Liver (tissue), 9 donors: ENCODE data around the gene CYBA. TPM values are rescaled to one million over a fixed set of nuclear protein-coding genes. Genes with fewer than 3 reads are reported as not detected.

Experiments used
- DNase-seq: peaks from one replicate; pipeline ENCODE4 v3.0.0-alpha.2; 2017; ENCODE audit warnings: low spot score
- H3K27ac ChIP-seq, 2 donors: one replicate each; pipeline ENCODE4 v1.7.0; 2013; ENCODE audit warnings: inconsistent platforms in 2 of 2, low read length in 2 of 2, control low read depth in 1 of 2, low read depth in 1 of 2, mild to moderate bottlenecking in 1 of 2
- H3K27me3 ChIP-seq, 4 donors: one replicate each; pipeline versions ENCODE4 v1.6.1 to v1.7.0; 2013; ENCODE audit warnings: low read length in 3 of 4, inconsistent platforms in 1 of 4, mild to moderate bottlenecking in 1 of 4, moderate library complexity in 1 of 4; ENCODE audit not compliant: control insufficient read depth in 4 of 4, insufficient read depth in 4 of 4
- H3K36me3 ChIP-seq, 4 donors: one replicate each; pipeline versions ENCODE4 v1.6.1 to v1.7.0; 2013; ENCODE audit warnings: low read length in 3 of 4, mild to moderate bottlenecking in 3 of 4, low read depth in 1 of 4, moderate library complexity in 1 of 4; ENCODE audit not compliant: control insufficient read depth in 4 of 4, insufficient read depth in 3 of 4
- H3K4me1 ChIP-seq, 4 donors: one replicate each; pipeline versions ENCODE4 v1.6.1 to v1.7.0; 2013; ENCODE audit warnings: low read length in 3 of 4, mild to moderate bottlenecking in 3 of 4, moderate library complexity in 1 of 4; ENCODE audit not compliant: control insufficient read depth in 4 of 4, insufficient read depth in 4 of 4
- H3K4me3 ChIP-seq, 3 donors: one replicate each; pipeline versions ENCODE4 v1.6.1 to v1.7.0; 2013; ENCODE audit warnings: low read length in 3 of 3, control low read depth in 1 of 3, low read depth in 1 of 3, mild to moderate bottlenecking in 1 of 3
- H3K9ac ChIP-seq, 2 donors: one replicate each; pipeline ENCODE4 v1.7.0; 2013; ENCODE audit warnings: low read length in 2 of 2, mild to moderate bottlenecking in 2 of 2, moderate library complexity in 2 of 2, control low read depth in 1 of 2, low read depth in 1 of 2
- H3K9me3 ChIP-seq, 4 donors: one replicate each; pipeline versions ENCODE4 v1.6.1 to v1.7.0; 2013; ENCODE audit warnings: low read length in 3 of 4; ENCODE audit not compliant: control insufficient read depth in 4 of 4
- EGR1 ChIP-seq, 2 donors: IDR thresholded peaks; 2 replicates each; pipeline ENCODE4 v1.6.1; 2016 to 2018; ENCODE audit warnings: antibody characterized with exemption in 2 of 2, low read depth in 2 of 2
- FOXA1 ChIP-seq: IDR thresholded peaks from 2 replicates; pipeline ENCODE4 v1.6.1; 2016; ENCODE audit warnings: antibody characterized with exemption
- FOXA2 ChIP-seq: IDR thresholded peaks from 2 replicates; pipeline ENCODE4 v1.6.1; 2016; ENCODE audit warnings: antibody characterized with exemption
- GABPA ChIP-seq, 2 donors: IDR thresholded peaks in 1 of 2; conservative IDR thresholded peaks in 1 of 2; 2 replicates each; pipeline ENCODE4 v1.6.1; 2016; ENCODE audit warnings: antibody characterized with exemption in 2 of 2, mild to moderate bottlenecking in 1 of 2, moderate library complexity in 1 of 2
- HNF4A ChIP-seq, 2 donors: conservative IDR thresholded peaks; 2 replicates each; pipeline ENCODE4 v1.6.1; 2016; ENCODE audit warnings: antibody characterized with exemption in 2 of 2, mild to moderate bottlenecking in 2 of 2
- HNF4G ChIP-seq: IDR thresholded peaks from 2 replicates; pipeline ENCODE4 v1.6.1; 2016; ENCODE audit warnings: antibody characterized with exemption
- JUND ChIP-seq, 2 donors: IDR thresholded peaks; 2 replicates each; pipeline ENCODE4 v1.6.1; 2016; ENCODE audit warnings: antibody characterized with exemption in 2 of 2
- NR2F2 ChIP-seq: IDR thresholded peaks from 2 replicates; pipeline ENCODE4 v1.6.1; 2016; ENCODE audit warnings: antibody characterized with exemption
- RAD21 ChIP-seq, 2 donors: IDR thresholded peaks; 2 replicates each; pipeline ENCODE4 v1.6.1; 2016; ENCODE audit warnings: antibody characterized with exemption in 2 of 2, mild to moderate bottlenecking in 2 of 2
- RXRA ChIP-seq, 2 donors: IDR thresholded peaks; 2 replicates each; pipeline ENCODE4 v1.6.1; 2017 to 2018; ENCODE audit warnings: antibody characterized with exemption in 2 of 2, mild to moderate bottlenecking in 1 of 2
- SP1 ChIP-seq: IDR thresholded peaks from 2 replicates; pipeline ENCODE4 v1.6.1; 2018; ENCODE audit warnings: antibody characterized with exemption, mild to moderate bottlenecking
- TAF1 ChIP-seq: conservative IDR thresholded peaks from 2 replicates; pipeline ENCODE4 v1.6.1; 2016; ENCODE audit warnings: antibody characterized with exemption, mild to moderate bottlenecking
- YY1 ChIP-seq: IDR thresholded peaks from 2 replicates; pipeline ENCODE4 v1.6.1; 2016; ENCODE audit warnings: antibody characterized with exemption, mild to moderate bottlenecking
- WGBS: extraction: QIAGEN DNeasy Blood & Tissue Kit; methylation state at CpG from one replicate; pipeline ENCODE4 v1.1.7; 2013; 5-methylcytosine and 5-hydroxymethylcytosine counted together
- polyA plus RNA-seq, 2 donors: library from polyadenylated mRNA; stranded (reverse) in 1 of 2; unstranded in 1 of 2; fragments of 200-250 nt in 1 of 2; fragments of >200 nt in 1 of 2; fragmentation: Nextera tagmentation in 1 of 2; extraction: Ambion mirVana in 1 of 2; gene quantifications; one replicate each; pipeline versions ENCODE4 v1.2.1 to v1.2.3, GENCODE V29; 2013 to 2015
- total RNA-seq, 2 donors: library from RNA; depleted of rRNA; stranded (reverse); fragments of >200 nt; gene quantifications; one replicate each; pipeline ENCODE4 v1.2.3, GENCODE V29; 2014
- TF ChIP-seq, protein P1 (sequence below): IDR thresholded peaks from 2 replicates; pipeline ENCODE4 v1.6.1; 2016; ENCODE audit warnings: antibody characterized with exemption
- TF ChIP-seq, protein P2 (sequence below): IDR thresholded peaks from 2 replicates; pipeline ENCODE4 v1.6.1; 2016; ENCODE audit warnings: antibody characterized with exemption
- TF ChIP-seq, protein P3 (sequence below): IDR thresholded peaks from 2 replicates; pipeline ENCODE4 v1.6.1; 2016; ENCODE audit warnings: antibody characterized with exemption
- TF ChIP-seq, protein P4 (sequence below): IDR thresholded peaks from 2 replicates; pipeline ENCODE4 v1.6.1; 2016; ENCODE audit warnings: antibody characterized with exemption, mild to moderate bottlenecking
- TF ChIP-seq, protein P5 (sequence below): fragments of 150-350 bp; IDR thresholded peaks from 2 replicates; pipeline ENCODE4 v1.5.1; 2017; ENCODE audit warnings: improper control_type of control experiment, low read depth, low read length; ENCODE audit not compliant: missing input control
- donor health status: healthy.
- donor health status: healthy.
- donor health status: healthy.
- donor health status: healthy.
- donor health status: healthy.

CYBA gene
- total and polyA plus RNA-seq, 4 donors, result 39.0 to 217 (median 52.6) TPM

DNA sequence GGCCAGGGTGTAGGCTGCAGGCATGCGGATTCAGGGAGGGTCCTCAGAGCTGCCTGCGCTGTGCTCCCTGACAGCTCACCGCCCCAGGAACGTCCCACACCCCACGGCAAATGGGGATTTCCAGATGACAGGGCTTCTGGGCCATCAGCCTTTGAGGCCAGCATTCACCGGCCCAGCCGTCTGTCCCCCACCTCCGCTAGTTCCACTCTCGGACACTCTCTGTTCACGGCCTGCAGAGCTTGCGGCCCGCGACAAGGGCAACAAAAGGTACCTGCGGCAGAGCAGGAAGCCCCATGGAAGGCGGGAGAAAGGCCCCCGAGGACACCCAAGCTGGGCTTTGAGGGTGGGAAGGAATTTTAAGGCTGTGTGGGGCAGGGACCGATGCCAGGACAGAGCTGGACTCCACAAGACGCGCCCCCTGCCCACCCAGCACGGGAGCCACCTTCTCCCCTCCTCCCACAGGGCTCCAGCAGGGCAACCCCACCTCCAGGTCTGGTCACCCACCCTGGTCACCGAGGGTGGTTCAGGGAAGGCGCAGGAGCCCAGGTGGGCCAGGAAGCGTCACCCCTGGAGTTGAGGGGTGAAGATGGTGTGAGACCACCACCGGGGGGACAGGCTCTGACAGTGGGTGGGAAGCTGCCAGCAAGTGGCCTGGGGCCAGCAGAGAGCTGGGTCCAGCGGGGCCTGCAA, 5.6 kb upstream of the CYBA start (continued):
- TF ChIP-seq, protein P1, sequence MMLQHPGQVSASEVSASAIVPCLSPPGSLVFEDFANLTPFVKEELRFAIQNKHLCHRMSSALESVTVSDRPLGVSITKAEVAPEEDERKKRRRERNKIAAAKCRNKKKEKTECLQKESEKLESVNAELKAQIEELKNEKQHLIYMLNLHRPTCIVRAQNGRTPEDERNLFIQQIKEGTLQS, result no peak
- no peak for TF ChIP-seq EGR1 (IDR thresholded peaks at IDR 0.05; ENCODE audit: low read depth in 2 of 2)
- no peak for TF ChIP-seq JUND (IDR thresholded peaks at IDR 0.05)
- no peak for TF ChIP-seq GABPA (IDR thresholded peaks at IDR 0.05 in 1 of 2, conservative IDR thresholded peaks at IDR 0.05 in 1 of 2)
- TF ChIP-seq, protein P2, sequence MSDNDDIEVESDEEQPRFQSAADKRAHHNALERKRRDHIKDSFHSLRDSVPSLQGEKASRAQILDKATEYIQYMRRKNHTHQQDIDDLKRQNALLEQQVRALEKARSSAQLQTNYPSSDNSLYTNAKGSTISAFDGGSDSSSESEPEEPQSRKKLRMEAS, result no peak
- no peak for TF ChIP-seq HNF4G
- no peak for TF ChIP-seq RAD21 (IDR thresholded peaks at IDR 0.05)
- TF ChIP-seq TAF1, result no peak
- no peak for TF ChIP-seq HNF4A (conservative IDR thresholded peaks at IDR 0.05)
- no peak for TF ChIP-seq NR2F2

DNA sequence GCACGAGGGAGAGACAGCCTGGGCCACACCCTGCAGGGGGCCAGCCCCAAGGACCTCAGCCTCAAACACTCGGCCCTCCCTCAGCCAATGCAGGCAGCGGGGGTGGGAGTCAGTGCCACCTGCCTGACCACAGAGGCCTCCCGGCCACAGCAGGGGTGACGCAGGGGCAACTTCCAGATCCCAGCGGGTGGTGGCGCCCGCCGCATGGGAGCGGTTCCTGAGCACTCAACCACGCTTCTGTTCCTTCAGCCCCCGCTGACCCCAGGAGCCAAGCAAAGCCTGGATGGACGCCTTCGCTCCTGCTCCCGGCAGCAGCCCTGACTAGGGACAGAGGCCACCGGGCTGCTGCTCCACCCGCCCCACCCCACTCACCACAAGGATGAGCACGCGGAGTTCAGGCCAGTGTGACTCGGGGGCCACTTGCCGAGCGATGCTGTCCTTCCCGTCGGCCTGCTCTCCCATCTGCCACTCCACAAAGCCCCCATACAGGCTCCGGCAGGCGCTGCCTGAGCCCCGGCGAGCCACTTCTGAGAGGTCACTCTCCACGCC, 5.0 kb upstream of the CYBA start:
- Histone ChIP-seq H3K27ac (no peak overlapping the region), H3K4me1 (peaks cover 0 to 3% (median 0%) of the 10 kb centered on the region in 4 donors), H3K9me3 (no peaks in the 10 kb centered on the region), H3K9ac (no peak overlapping the region), H3K4me3 (no peak overlapping the region), H3K36me3 (peaks cover 9 to 40% (median 22%) of the 10 kb centered on the region in 4 donors), H3K27me3 (no peaks in the 10 kb centered on the region)
- WGBS, result 94% methylated on average over 29 of the region's 29 CpGs
- DNase-seq, result no peak
- TF ChIP-seq FOXA2, result no peak

DNA sequence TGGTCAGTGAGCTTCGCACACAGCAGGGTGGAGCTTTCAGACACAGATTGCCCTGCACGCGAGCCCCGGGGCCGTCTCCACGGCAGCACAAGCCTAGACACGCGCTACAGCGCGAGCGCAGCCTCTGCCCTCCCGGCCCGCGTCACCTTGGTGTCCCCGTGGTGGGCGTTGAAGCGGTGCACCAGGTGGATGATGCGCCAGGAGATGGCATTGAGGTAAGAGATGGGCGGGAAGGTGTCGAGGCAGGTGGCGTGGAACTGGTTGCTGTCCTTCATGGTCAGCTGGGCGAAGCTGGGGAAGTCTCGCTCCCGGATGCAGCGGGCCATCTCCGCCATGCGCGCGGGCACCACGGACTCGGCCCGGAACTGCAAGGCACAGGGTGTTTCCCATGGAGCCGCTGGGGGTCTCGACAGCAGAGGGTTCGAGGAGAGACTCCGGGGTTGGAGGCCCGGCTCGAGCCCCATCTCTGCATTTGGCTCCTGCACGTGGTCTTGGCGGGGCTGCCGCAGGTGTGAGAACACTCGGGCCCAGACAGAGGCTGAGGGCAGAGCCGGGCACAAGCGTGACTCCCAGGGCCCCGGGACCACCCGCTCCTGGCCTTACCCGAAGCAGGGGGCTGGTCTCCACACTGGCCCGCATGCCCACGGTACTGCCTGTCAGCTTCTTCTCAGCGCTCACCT, 4.3 kb upstream of the CYBA start:
- DNase-seq, result no peak
- peaks cover 9 to 40% (median 22%) of the 10 kb centered on the region in 4 donors for H3K36me3 ChIP-seq
- no peak overlapping the region for H3K27ac ChIP-seq
- TF ChIP-seq RAD21 (IDR thresholded peaks at IDR 0.05) (no peak), HNF4G (no peak), GABPA (IDR thresholded peaks at IDR 0.05 in 1 of 2, conservative IDR thresholded peaks at IDR 0.05 in 1 of 2) (no peak), JUND (IDR thresholded peaks at IDR 0.05) (no peak), YY1 (no peak), EGR1 (IDR thresholded peaks at IDR 0.05; ENCODE audit: low read depth in 2 of 2) (no peak), TAF1 (no peak), FOXA1 (no peak), HNF4A (conservative IDR thresholded peaks at IDR 0.05) (no peak), SP1 (no peak), FOXA2 (no peak), RXRA (IDR thresholded peaks at IDR 0.05) (no peak), NR2F2 (no peak)
- TF ChIP-seq, protein P1, result no peak
- TF ChIP-seq, protein P3, sequence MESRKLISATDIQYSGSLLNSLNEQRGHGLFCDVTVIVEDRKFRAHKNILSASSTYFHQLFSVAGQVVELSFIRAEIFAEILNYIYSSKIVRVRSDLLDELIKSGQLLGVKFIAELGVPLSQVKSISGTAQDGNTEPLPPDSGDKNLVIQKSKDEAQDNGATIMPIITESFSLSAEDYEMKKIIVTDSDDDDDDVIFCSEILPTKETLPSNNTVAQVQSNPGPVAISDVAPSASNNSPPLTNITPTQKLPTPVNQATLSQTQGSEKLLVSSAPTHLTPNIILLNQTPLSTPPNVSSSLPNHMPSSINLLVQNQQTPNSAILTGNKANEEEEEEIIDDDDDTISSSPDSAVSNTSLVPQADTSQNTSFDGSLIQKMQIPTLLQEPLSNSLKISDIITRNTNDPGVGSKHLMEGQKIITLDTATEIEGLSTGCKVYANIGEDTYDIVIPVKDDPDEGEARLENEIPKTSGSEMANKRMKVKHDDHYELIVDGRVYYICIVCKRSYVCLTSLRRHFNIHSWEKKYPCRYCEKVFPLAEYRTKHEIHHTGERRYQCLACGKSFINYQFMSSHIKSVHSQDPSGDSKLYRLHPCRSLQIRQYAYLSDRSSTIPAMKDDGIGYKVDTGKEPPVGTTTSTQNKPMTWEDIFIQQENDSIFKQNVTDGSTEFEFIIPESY, result no peak
- TF ChIP-seq, protein P4, sequence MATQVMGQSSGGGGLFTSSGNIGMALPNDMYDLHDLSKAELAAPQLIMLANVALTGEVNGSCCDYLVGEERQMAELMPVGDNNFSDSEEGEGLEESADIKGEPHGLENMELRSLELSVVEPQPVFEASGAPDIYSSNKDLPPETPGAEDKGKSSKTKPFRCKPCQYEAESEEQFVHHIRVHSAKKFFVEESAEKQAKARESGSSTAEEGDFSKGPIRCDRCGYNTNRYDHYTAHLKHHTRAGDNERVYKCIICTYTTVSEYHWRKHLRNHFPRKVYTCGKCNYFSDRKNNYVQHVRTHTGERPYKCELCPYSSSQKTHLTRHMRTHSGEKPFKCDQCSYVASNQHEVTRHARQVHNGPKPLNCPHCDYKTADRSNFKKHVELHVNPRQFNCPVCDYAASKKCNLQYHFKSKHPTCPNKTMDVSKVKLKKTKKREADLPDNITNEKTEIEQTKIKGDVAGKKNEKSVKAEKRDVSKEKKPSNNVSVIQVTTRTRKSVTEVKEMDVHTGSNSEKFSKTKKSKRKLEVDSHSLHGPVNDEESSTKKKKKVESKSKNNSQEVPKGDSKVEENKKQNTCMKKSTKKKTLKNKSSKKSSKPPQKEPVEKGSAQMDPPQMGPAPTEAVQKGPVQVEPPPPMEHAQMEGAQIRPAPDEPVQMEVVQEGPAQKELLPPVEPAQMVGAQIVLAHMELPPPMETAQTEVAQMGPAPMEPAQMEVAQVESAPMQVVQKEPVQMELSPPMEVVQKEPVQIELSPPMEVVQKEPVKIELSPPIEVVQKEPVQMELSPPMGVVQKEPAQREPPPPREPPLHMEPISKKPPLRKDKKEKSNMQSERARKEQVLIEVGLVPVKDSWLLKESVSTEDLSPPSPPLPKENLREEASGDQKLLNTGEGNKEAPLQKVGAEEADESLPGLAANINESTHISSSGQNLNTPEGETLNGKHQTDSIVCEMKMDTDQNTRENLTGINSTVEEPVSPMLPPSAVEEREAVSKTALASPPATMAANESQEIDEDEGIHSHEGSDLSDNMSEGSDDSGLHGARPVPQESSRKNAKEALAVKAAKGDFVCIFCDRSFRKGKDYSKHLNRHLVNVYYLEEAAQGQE, result no peak
- TF ChIP-seq, protein P5, sequence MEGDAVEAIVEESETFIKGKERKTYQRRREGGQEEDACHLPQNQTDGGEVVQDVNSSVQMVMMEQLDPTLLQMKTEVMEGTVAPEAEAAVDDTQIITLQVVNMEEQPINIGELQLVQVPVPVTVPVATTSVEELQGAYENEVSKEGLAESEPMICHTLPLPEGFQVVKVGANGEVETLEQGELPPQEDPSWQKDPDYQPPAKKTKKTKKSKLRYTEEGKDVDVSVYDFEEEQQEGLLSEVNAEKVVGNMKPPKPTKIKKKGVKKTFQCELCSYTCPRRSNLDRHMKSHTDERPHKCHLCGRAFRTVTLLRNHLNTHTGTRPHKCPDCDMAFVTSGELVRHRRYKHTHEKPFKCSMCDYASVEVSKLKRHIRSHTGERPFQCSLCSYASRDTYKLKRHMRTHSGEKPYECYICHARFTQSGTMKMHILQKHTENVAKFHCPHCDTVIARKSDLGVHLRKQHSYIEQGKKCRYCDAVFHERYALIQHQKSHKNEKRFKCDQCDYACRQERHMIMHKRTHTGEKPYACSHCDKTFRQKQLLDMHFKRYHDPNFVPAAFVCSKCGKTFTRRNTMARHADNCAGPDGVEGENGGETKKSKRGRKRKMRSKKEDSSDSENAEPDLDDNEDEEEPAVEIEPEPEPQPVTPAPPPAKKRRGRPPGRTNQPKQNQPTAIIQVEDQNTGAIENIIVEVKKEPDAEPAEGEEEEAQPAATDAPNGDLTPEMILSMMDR, result no peak
- TF ChIP-seq, protein P2, result no peak
- no peaks in the 10 kb centered on the region for H3K9me3 ChIP-seq
- no peak overlapping the region for H3K9ac ChIP-seq
- 97% methylated on average over 50 of the region's 50 CpGs for WGBS
- H3K4me3 ChIP-seq, result no peak overlapping the region
- H3K27me3 ChIP-seq, result no peaks in the 10 kb centered on the region
- H3K4me1 ChIP-seq, result peaks cover 0 to 2% (median 0%) of the 10 kb centered on the region in 4 donors
